ENCODE data around the gene SRCIN1. TPM values are rescaled to one million over a fixed set of nuclear protein-coding genes. Genes with fewer than 3 reads are reported as not detected.

Gene SRCIN1
- total RNA-seq, 1 donor from 2014 or later: 2.0 TPM

- H3K4me3 ChIP-seq: no peak overlapping the region
- no peaks in the 10 kb centered on the region for H3K27me3 ChIP-seq (ENCODE audit: low read depth)
- H3K27ac ChIP-seq (replicated peaks): no peak overlapping the region
- peaks cover 31% of the 10 kb centered on the region for H3K4me1 ChIP-seq
- H3K9me3 ChIP-seq (replicated peaks): no peaks in the 10 kb centered on the region
- no peak for DNase-seq
- peaks cover 3% of the 10 kb centered on the region for H3K36me3 ChIP-seq
- no peak for TF ChIP-seq CTCF (IDR thresholded peaks at IDR 0.05; ENCODE audit: borderline replicate concordance)
- intact Hi-C loops (cut with micrococcal nuclease): no loop called here
Observed at GRCh38 chr17:38512473-38513058, 93.2 kb downstream of the SRCIN1 start.

DNA sequence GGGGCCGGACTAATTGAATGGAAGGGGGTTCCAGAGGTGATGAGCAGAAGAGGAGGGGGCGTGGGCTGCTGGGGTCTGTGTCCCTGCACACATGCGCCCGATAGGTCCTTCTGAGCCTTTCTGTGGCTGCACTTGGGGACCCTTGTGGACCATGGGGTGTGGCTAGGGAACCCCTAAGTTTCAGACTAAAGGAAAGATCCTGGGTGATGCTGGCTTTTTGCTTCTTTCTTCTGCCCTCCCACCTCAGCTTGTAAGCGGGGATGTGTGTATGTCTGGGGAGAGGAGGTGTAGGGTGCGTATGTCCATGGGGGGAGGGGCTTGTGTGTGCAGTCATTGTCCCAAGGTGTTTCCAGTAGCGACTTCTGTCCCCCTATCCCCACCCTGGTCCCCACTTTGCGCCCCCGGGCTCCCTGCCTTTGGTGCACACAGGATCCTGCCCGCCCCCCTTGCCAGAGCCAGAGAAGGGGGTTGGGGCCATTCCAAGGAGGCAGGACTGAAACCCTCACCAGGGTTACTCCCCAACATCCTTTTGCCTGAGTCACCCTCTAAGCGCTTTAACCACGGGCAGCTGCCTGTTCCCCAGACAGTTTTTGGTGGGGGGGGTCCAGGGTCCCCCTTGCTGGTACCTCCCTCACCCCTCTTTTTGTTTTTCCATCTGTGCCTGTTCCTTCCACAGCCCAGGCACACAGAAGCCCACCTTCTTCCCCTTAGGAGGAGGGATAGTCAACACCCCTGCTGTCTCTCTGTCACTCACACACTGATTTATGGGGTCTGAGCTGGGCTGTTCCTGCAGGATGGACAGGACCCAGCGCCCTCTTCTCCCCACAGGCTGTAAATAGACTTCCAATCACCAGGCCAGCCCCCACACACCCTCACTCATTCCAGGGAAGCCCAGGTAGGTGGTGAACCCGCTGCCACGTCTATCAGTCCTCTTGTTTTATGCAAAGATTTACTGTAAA lies 94.3 kb downstream of the SRCIN1 start:
- H3K36me3 ChIP-seq: peaks cover 12% of the 10 kb centered on the region
- intact Hi-C loops (cut with micrococcal nuclease): no loop called here
- H3K27me3 ChIP-seq (ENCODE audit: low read depth): no peaks in the 10 kb centered on the region
- H3K4me1 ChIP-seq: peaks cover 31% of the 10 kb centered on the region
- DNase-seq: no peak
- TF ChIP-seq CTCF (IDR thresholded peaks at IDR 0.05; ENCODE audit: borderline replicate concordance): no peak
- peak overlapping the region; percentile 52 for H3K4me3 ChIP-seq
- H3K9me3 ChIP-seq (replicated peaks): no peaks in the 10 kb centered on the region
- no peak overlapping the region for H3K27ac ChIP-seq (replicated peaks)

GRCh38 chr17:38510421-38511149 lies 95.2 kb downstream of the SRCIN1 start:
- DNase-seq: no peak
- intact Hi-C loops (cut with micrococcal nuclease): no loop called here

DNA sequence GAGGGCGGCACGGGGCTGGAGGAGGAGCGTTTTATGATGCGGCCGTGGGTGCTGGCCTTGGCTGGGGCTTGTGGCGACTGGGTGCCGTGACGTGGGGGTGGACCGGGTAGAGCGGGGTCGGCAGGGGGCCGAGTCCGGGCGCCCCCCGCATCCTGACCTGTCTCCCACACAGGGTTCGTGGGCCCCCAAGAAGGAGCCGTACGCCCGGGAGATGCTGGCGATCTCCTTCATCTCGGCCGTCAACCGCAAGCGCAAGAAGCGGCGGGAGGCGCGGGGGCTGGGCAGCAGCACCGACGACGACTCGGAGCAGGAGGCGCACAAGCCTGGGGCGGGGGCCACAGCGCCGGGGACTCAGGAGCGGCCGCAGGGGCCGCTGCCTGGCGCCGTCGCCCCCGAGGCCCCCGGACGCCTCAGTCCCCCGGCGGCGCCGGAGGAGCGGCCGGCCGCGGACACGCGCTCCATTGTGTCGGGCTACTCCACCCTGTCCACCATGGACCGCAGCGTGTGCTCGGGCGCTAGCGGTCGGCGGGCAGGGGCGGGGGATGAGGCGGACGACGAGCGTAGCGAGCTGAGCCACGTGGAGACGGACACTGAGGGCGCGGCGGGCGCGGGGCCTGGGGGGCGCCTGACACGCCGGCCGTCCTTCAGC lies 95.9 kb downstream of the SRCIN1 start:
- TF ChIP-seq CTCF (IDR thresholded peaks at IDR 0.05; ENCODE audit: borderline replicate concordance): no peak
- intact Hi-C loops (cut with micrococcal nuclease): no loop called here
- no peak for DNase-seq

More at GRCh38 chr17:38510421-38511149, 95.2 kb downstream of the SRCIN1 start:
- Histone ChIP-seq H3K27me3 (ENCODE audit: low read depth) (no peaks in the 10 kb centered on the region), H3K4me3 (peak overlapping the region; percentile 52), H3K4me1 (peaks cover 31% of the 10 kb centered on the region), H3K36me3 (peaks cover 20% of the 10 kb centered on the region), H3K9me3 (replicated peaks) (no peaks in the 10 kb centered on the region), H3K27ac (replicated peaks) (peak overlapping the region; percentile 44)
- TF ChIP-seq CTCF (IDR thresholded peaks at IDR 0.05; ENCODE audit: borderline replicate concordance): peak; percentile 26

More for the DNA sequence above, 95.9 kb downstream of the SRCIN1 start:
- Histone ChIP-seq H3K27me3 (ENCODE audit: low read depth) (no peaks in the 10 kb centered on the region), H3K4me3 (peak overlapping the region; percentile 52), H3K9me3 (replicated peaks) (no peaks in the 10 kb centered on the region), H3K4me1 (peaks cover 31% of the 10 kb centered on the region), H3K27ac (replicated peaks) (peak overlapping the region; percentile 44), H3K36me3 (peaks cover 22% of the 10 kb centered on the region)

Data from left ventricle myocardium inferior (tissue), 1 donor.